HG02981 (cell line): Measurements from ENCODE around the gene SCIMP.
"Not testable (repeated sequence)": the region's sequence is repeated elsewhere in the genome, so short reads cannot be mapped to it uniquely, and the experiment has no call there.

Source experiments
- ATAC-seq: cut with Tn5 transposase; IDR thresholded peaks from one replicate; pipeline ENCODE4 v1.9.1; 2021; ENCODE audit warnings: mild to moderate bottlenecking, moderate library complexity; ENCODE audit not compliant: unreplicated experiment

Gene SCIMP

DNA sequence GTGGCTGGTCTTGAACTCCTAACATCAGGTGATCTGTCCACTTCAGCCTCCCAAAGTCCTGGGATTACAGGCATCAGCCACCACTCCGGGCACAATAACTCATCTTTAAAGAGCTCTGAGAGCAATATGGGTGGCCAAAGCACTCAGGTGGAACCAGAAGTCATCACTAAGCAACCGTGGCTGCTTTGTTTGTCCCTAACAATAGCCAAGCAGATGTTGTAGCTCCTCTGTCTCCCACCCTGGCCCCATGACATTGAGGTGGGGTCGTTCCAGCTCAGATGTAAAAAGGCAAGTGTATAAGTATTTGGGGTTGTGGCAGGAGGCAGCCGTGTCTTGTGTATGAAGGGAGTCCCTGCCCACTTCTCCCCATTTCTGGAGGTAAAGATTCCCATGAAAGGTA, 3.7 kb upstream of the SCIMP start:
- ATAC-seq = no peak

DNA sequence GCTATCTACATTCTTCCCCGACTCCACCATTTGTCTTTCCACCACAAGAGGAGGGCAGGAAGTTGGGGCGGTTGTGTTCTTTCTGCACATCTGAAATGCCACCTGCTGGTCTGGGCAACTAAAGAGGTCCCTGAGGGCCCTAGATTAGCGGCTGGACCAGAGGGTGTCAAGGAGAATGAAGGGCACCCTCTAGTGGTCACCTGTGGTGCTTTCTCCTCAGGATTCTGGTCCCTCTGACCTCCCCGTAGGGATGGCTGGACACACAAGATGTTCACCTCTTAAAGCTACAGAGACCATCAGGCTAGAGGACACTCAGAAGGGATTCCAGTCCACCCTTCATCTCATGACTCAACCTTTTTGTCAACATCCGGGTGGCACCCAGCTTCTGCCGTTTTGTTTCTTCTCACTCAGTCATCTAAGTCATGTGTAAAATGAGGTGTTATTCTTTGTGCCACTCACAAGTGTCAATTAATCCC, 2.9 kb upstream of the SCIMP start:
- no peak for ATAC-seq

DNA sequence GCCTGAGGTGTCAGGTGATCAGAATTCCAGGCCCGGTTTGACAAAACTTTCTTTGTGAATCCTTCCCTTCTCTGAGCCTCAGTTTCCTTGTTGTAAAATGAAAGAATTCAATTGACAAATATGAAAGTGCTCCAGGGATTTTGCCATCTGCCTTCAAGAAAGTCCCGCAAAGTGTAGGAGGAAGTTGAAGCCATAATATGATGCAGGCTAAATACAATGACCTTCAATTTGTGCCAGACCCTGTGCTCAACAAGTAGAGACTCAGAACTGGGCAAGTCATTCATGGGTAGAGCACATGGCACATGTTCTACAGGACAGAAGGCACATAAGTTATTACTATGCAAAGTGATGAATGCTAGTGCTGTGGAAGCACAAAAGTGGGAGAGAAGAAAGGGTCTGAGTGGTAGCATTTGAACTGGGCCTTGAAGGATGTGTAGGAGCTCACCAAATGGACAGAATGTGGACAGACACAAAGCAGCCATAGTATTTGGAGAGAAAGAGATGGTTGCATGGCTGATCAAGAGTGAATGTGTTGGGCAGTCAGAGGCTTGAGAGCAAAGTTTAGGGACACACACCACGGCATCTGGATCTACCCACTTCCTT, 2.4 kb upstream of the SCIMP start:
- ATAC-seq = no peak

DNA sequence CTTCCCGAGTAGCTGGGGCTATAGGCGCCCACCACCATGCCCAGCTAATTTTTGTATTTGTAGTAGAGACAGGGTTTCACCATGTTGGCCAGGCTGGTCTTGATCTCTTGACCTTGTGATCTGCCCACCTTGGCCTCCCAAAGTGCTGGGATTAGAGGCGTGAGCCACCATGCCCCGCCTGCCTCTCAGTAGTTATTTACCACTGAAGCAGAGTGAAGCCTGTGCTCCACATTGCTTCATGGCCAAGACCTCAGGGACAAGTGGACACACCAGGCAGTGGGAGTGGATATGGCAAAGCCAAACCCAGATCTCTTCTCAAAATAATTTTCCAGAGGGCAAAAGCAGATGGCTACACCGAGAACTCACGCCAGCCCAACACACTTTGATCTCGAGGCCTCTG, 1.2 kb downstream of the SCIMP start:
- ATAC-seq = not testable (repeated sequence)

DNA sequence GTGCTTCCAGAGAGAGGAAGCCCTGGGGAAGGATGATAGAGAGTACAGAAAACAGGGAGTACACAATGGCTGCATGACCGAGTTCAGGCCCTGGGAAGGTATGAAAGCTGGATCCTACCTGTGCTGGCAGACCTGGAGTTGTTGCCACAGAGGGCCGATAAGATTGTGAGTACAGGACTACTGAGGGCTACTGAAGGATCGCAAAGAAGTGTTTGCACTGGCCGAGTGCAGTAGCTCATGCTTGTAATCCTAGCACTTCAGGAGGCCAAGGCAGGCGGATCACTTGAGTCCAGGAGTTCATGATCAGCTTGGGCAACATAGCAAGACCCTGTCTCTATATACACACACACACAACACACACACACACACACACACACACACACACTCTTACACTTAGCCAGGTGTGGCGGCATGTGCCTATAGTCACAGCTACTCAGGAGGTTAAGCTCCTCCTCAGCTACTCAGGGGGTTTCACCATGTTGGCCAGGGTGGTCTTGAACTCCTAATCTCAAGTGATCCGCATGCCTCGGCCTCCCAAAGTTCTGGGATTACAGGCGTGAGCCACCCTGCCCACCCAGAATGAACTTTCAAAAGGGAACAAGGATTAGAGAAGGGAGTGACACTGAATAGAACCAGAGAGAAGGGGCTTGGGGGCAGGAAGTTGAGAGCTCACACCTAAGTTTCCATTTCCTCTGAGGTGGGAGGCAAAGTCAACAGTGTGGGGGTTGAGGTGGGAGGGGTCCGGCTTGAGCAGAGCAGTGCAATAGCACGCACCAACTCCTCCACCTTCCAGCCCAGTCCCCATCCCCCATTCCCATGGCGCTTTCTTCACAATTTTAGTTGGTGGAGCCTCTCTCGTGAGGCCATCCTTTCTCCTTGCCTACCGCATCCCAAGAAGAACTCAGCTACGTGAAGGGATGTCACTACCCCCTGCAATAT, 7.5 kb downstream of the SCIMP start:
- ATAC-seq = no peak

DNA sequence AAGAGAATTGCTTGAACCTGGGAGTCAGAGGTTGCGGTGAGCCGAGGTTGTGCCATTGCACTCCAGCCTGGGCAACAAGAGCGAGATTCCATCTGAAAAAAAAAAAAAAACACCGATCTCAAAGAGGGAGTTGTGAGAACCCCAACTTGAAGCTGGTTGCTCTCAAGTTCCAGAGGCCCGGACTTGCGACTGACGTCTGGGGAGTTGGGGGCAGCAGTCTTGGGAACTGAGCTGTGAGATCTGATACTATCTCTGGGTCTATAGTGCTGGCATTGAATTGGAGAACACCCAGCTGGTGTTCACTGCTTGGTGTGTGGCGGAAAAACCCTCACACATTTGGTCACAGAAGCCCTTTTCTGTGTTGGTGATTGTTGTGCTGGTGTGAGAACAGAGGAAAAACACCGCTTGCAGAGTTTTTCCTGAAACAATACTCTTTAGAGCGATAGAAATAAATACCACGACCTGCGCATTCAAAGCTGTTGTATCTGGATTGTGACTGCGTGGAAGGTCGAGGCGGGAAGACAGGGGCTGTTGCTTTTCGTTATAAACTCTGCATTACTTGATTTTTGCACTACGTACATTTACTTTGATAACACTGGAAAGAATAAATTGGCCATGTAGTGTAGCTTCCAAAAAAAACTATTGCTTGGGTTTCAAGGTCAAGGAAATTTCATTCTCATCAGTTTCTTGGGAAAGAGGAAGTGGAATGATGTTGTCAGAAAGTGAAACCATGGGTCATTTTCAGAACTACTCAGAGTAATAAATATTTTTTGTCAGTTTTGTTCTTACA, 8.8 kb downstream of the SCIMP start:
- ATAC-seq = no peak

DNA sequence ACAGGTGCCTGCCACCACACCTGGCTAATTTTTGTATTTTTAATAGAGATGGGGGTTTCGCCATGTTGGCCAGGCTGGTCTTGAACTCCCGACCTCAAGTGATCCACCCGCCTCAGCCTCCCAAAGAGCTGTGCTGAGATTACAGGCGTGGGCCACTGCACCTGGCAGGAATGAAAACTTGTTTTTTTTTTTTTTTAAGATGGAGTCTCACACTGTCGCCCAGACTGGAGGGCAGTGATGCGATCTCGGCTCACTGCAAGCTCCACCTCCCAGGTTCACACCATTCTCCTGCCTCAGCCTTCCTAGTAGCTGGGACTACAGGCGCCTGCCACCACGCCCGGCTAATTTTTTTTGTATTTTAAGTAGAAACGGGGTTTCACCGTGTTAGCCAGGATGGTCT, 12.7 kb downstream of the SCIMP start:
- not testable (repeated sequence) for ATAC-seq

DNA sequence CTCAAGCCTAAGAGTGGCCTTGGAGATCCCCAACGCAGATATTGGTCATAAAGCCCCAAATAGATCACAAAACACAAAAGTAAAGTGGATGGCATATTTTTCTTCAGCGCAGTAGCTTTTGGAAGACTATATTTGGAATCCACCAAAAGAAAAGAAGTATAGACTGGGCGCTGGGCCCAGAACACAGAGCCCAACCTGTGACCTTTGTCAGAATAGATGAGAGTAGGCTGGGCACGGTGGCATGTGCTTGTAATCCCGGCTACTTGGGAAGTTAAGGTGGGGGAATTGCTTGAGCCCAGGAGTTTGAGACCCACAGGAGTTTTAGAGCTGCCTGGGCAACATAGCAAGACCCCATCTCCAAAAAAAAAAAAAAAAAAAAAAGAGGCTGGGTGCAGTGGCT, 14.6 kb downstream of the SCIMP start:
- ATAC-seq = no peak

DNA sequence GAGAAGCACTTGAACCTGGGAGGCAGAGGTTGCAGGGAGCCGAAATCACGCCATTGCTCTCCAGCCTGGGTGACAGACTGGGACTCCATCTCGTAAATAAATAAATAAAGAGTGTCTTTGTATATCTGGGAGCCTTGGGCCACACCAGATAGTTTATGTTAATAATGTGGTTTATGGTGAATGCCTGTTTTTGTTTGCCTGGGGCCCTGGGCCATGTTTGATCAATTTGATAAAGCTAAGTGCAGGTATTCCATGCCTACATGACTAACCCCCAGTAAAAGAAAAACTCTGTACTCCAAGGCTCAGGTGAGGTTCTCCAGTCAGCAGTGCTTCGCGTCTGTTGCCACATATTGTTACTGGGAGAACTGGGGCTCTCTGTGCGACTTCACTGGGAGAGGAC, 15.1 kb downstream of the SCIMP start:
- ATAC-seq = no peak

DNA sequence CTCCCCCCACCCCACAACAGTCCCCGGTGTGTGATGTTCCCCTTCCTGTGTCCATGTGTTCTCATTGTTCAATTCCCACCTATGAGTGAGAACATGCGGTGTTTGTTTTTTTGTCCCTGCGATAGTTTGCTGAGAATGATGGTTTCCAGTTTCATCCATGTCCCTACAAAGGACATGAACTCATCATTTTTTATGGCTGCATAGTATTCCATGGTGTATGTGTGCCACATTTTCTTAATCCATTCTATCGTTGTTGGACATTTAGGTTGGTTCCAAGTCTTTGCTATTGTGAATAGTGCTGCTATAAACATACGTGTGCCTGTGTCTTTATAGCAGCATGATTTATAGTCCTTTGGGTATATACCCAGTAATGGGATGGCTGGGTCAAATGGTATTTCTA, 17.1 kb downstream of the SCIMP start:
- not testable (repeated sequence) for ATAC-seq

DNA sequence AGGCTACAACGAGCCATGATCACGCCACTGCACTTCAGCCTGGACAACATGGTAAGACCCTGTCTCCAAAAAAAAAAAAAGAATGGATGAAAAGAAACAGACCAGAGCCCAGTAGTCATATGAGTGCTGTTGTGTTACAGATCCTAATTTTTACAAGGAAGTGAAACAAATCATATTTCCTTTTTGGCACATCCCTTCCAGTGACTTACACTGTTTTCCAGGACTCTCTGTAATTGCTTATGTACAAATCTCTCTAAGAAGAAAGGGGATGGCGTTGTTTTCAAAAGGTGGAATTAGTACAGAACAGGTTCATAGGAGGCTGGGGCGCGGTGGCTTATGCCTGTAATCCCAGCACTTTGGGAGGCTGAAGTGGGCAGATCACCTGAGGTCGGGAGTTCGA, 23.2 kb downstream of the SCIMP start:
- ATAC-seq = no peak

DNA sequence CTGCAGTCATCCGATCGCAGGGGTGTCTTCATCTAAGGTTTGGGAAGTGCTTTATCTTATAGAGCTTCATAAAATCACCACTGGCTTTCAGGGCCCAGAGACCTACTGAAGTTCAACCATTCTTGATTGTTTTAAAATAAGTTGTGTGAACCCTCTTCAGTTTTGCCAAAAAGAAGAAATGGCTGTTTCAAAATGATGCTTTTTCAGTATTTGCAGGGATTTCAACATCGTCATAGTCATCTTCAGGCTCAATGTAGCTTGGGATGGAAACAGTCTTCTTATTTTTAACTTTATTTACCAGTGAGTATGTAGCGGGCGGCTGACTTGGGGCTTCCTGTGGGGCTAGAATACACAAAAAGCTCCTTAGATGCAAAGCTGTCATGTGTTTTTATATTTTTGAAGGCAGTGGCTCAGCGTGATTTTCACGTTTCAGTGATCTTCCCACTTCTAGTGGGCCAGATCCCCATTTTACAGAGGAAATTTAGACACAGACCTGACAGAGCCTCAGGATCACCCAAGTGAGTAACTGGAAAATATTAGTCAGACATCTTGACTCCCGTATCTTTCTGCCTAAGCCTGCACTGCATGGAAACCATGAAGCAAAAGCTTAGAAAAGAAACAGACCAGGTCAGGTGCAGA, 23.9 kb downstream of the SCIMP start:
- no peak for ATAC-seq

DNA sequence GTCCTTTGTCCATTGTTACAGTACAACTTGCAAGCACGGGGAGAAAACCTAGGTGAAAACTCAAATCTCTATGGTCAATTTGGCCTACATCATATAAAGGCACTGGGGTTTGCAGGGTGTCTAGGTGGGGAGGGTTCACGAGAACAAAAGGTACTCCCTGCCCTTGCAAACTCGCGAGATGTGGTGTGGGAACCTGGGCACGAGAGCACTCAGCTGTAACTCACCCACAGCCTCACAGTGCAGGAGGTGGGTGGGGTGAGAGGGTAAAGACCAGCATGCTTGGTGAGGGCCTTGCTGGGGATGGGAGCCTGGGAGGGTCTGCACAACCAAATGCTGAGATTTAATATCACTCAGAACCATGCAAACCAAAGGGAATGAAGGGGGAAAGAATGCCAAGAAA, 24.6 kb downstream of the SCIMP start:
- ATAC-seq = no peak

DNA sequence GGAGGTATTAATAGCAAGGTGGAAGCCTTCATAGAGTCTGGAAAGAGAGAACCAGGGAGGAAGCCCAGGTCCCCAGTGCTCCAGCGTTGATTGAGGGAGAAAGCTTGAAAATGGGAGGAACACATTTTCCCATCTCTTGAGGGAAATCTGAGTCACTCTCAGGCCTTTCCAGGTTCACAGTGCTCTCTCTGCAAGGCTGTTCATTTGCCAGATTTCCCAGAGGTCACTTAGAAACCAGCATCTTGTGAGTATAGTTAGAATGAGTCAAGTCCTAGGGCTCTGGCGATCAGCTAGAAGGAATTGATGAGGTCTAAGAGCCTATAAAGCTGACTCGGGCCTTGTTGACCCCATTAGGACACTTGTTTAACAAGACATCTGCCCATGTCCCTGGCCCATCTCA, 25.3 kb downstream of the SCIMP start:
- ATAC-seq = no peak

DNA sequence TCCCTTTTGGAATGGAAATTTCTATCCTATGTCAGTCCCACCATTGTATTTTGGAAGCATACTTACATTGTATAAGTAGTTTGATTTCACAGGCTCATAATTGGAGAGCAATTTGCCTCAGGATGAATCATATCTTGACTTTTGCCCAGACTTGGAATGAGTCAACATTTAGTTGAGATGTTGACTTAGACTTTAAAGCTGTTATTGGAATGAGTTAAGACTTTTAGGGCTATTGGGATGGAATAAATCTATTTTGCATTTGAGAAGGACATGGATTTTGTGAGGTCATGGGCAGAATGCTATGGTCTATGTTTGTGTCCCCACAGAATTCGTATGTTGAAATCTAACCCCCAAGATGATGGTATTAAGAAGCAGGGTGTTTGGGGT, 30.8 kb downstream of the SCIMP start:
- ATAC-seq = no peak

DNA sequence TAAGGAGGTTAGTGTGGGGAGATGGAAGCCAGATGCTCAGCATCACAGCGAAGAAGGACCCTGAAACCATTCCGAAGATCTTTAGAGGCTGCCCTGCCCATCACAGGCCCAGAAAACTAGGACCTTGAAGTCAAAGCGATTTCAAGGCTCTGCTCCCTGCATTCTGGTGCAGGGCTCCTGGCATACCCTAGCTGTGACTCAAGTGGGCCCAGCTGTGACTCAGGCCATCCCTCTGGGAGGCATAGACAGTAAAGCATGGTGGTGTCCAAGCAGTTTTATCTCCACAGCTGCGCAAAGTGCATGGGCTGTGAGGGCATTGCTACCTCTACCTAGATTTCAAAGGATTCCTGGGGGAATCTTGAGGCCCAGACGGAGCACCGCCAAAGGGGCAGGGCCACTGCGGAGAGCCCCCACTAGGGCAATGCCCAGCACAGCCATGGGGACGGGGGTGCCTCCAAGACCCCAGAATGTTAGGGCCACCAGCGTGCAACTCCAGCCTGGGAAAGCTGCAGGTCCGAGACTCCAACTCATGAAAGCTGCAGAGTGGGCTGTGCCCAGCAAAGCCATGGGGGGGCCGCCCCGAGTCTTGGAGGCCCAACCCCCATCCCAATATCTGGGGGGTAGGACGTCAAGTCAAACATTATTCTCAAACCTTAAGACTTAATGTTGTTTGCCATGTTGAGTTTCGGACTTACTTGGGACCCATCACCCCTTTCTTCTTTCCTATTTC, 31.3 kb downstream of the SCIMP start:
- no peak for ATAC-seq

DNA sequence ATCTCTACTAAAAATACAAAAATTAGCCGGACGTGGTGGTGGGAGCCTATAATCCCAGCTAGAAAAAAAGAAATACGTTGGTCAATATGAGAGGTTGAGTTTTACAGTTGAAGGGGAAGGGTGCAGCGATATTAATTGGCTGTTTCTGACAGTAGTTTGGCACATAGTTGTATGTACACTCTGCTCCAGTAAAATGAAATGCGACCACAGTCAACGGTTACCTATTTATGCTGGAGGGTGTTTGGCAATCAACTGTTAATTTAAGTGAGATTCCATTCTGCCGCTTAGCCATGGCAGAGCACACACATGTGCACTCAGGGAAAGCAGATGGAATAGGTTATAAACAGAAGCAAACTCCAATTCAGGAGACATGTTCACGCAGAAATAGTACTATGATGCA, 33.6 kb downstream of the SCIMP start:
- no peak for ATAC-seq

DNA sequence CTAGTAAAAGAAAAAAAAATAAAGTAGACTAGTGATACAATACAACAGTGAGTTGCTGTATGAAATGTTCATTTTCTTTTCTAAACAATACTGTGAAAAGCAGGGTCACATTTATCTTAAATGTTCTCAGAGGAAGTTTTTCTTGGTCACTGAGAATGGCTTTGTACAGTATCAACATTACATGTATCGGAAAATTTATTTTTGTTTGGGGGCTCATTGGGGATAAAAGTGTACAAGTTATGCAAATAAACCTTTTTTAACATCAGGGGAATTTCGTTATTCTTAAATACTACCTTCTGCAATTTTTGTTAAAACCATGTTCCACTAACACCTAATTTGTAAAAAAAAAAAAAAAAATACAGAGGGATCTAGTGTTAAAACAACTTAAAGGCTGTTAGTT, 34.3 kb downstream of the SCIMP start:
- no peak for ATAC-seq

DNA sequence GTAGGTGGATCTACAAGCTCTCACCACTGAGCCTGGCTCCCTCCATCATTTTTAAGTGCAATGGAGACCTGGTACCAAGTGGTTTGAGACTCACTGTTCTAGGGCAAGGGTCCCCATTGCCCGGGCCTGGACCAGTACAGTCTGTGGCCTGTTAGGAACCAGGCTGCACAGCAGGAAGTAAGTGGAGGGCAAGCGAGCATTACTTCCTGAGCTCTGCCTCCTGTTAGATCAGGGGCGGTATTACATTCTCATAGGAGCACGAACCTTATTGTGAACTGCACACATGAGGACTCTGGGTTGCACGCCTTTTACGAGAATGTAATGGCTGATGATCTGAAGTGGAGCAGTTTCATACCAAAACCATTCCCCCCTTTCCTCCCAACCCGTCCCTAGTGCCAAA, 36.2 kb downstream of the SCIMP start:
- no peak for ATAC-seq

DNA sequence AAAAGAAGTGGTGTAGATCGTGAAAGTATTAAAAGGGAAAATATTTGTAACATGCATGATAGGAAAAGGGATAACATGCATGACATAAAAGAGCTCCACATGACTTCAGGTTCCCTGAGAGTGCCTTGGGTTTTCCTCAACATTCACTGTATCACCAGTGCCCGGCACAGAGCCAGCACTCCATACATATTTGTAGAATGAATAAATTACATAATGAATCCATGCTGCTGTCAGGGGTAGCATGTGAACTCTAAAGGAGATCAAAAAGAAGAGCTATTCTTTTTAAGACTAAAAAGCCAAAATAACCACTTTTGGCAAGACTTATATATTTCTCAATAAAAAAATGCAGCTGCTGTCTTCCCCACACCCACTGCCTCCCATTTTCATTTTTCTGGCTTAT, 40.3 kb downstream of the SCIMP start:
- no peak for ATAC-seq
